HepG2 (cell line): Measurements from ENCODE around the gene KAZN. TPM values are rescaled to one million over a fixed set of nuclear protein-coding genes. Genes with fewer than 3 reads are reported as not detected.

ENCODE experiments used
- ATAC-seq: fragments of 200-7000 bp; cut with Tn5 transposase; 3 replicates; pipeline ENCODE4 v1.9.1; 2020; ENCODE audit warnings: mild to moderate bottlenecking, moderate library complexity
- BruUV-seq: library from RNA; stranded (reverse); fragments of 400-500 nt; replicated peaks from 2 replicates; lab custom pipeline; 2021; lab: Mats Ljungman, UMichigan
- CTCF ChIA-PET: fragments of 300-600 bp; formaldehyde crosslinking; extraction: SDS; loops from one replicate; lab custom pipeline; 2021; ENCODE audit warnings: low total read pairs, inconsistent platforms, low intra/inter-chr PET ratio; lab: Yijun Ruan, JAX
- POLR2A ChIA-PET: fragments of 350-600 bp; sonication (Branson Sonifier 250); formaldehyde crosslinking; loops from one replicate; lab custom pipeline; 2020; ENCODE audit warnings: antibody characterized with exemption, inconsistent platforms; lab: Yijun Ruan, JAX
- DNase-seq: peaks from one replicate; pipeline ENCODE4 v3.0.0-alpha.2; 2015; ENCODE audit warnings: low spot score
- FAIRE-seq: peaks from 3 replicates; lab custom pipeline; 2011; peaks lifted over from hg19 to GRCh38; lab: Jason Lieb, UNC
- H2AFZ ChIP-seq: one replicate; pipeline ENCODE4 v1.6.1; 2011; ENCODE audit warnings: low read length, inconsistent platforms
- H3K27ac ChIP-seq: fragments of 300-600 bp; 3 replicates; pipeline ENCODE4 v1.8.0; 2011; ENCODE audit warnings: mixed run types, mild to moderate bottlenecking, mixed read lengths, low read length, inconsistent platforms; ENCODE audit not compliant: insufficient read depth; ENCODE audit errors: extremely low read length
- H3K27me3 ChIP-seq, 2 experiments: fragments of 200-600 bp in 1 of 2; 2 replicates in 1 of 2; 3 replicates in 1 of 2; pipeline versions ENCODE4 v1.6.0 to v1.8.0; 2011; ENCODE audit warnings: low read length in 2 of 2, mild to moderate bottlenecking in 2 of 2, moderate library complexity in 2 of 2, inconsistent platforms in 1 of 2; ENCODE audit not compliant: insufficient read depth in 2 of 2, control insufficient read depth in 1 of 2
- H3K36me3 ChIP-seq, 2 experiments: fragments of 200-600 bp in 1 of 2; replicated peaks in 1 of 2; 2 replicates in 1 of 2; 3 replicates in 1 of 2; pipeline versions ENCODE4 v1.5.1 to v1.8.0; 2011; ENCODE audit warnings: low read length in 2 of 2, inconsistent platforms in 1 of 2; ENCODE audit not compliant: insufficient read depth in 2 of 2, control insufficient read depth in 1 of 2
- H3K4me1 ChIP-seq: 2 replicates; pipeline ENCODE4 v1.5.1; 2012; ENCODE audit warnings: low read length, inconsistent platforms; ENCODE audit not compliant: insufficient read depth
- H3K4me2 ChIP-seq: 2 replicates; pipeline ENCODE4 v1.6.0; 2011; ENCODE audit warnings: low read depth, low read length, inconsistent platforms
- H3K4me3 ChIP-seq, 3 experiments: fragments of 200-600 bp in 1 of 3; sonication (generic), shearing (Covaris generic) in 1 of 3; replicated peaks in 1 of 3; 2 replicates each; pipeline ENCODE4 v1.5.1; 2011 to 2016; ENCODE audit warnings: low read length in 3 of 3, inconsistent platforms in 2 of 3, low read depth in 2 of 3, mild to moderate bottlenecking in 2 of 3, control low read depth in 1 of 3, mixed read lengths in 1 of 3; ENCODE audit not compliant: insufficient read depth in 1 of 3
- H3K79me2 ChIP-seq: one replicate; pipeline ENCODE4 v1.6.1; 2011; ENCODE audit warnings: low read length, inconsistent platforms; ENCODE audit not compliant: insufficient read depth
- H3K9ac ChIP-seq: 2 replicates; pipeline ENCODE4 v1.6.0; 2011; ENCODE audit warnings: mild to moderate bottlenecking, low read depth, low read length, inconsistent platforms; ENCODE audit not compliant: insufficient read depth
- H3K9me3 ChIP-seq: 2 replicates; pipeline ENCODE4 v1.5.1; 2012; ENCODE audit warnings: mild to moderate bottlenecking, low read length
- H4K20me1 ChIP-seq: 2 replicates; pipeline ENCODE4 v1.6.0; 2011; ENCODE audit warnings: inconsistent platforms, mild to moderate bottlenecking, low read length, moderate library complexity; ENCODE audit not compliant: insufficient read depth
- ATAD3A ChIP-seq: sonication (generic); formaldehyde crosslinking; IDR thresholded peaks from 2 replicates; pipeline ENCODE4 v1.4.0; 2020; ENCODE audit warnings: missing genetic modification reagents
- HOXA5 ChIP-seq: sonication (generic); formaldehyde crosslinking; IDR thresholded peaks from 2 replicates; pipeline ENCODE4 v1.4.0; 2020; ENCODE audit warnings: missing genetic modification reagents
- PCBP2 ChIP-seq: fragments of 200-400 bp; formaldehyde crosslinking; optimal IDR thresholded peaks from 2 replicates; pipeline ENCODE3; 2018; ENCODE audit warnings: low read length, low read depth; ENCODE audit not compliant: poor library complexity, severe bottlenecking
- SALL2 ChIP-seq: sonication (generic); formaldehyde crosslinking; IDR thresholded peaks from 2 replicates; pipeline ENCODE4 v1.8.1; 2023; ENCODE audit warnings: mild to moderate bottlenecking, missing genetic modification reagents, inconsistent platforms
- SNRNP70 ChIP-seq: fragments of 200-400 bp; formaldehyde crosslinking; IDR thresholded peaks from 2 replicates; pipeline ENCODE4 v1.6.1; 2017; ENCODE audit warnings: mild to moderate bottlenecking, low read depth, low read length, moderate library complexity
- TCF7L2 ChIP-seq: IDR thresholded peaks from 2 replicates; pipeline ENCODE4 v1.6.1; 2011; ENCODE audit warnings: mild to moderate bottlenecking, low read depth, low read length, moderate library complexity
- ZNF616 ChIP-seq: sonication (generic); formaldehyde crosslinking; IDR thresholded peaks from 2 replicates; pipeline ENCODE4 v1.5.0; 2020; ENCODE audit warnings: low read depth, mild to moderate bottlenecking, missing genetic modification reagents
- ZNF782 ChIP-seq: sonication (generic); formaldehyde crosslinking; IDR thresholded peaks from 2 replicates; pipeline ENCODE4 v1.4.0; 2020; ENCODE audit warnings: missing genetic modification reagents, mild to moderate bottlenecking, borderline replicate concordance
- WGBS: methylation state at CpG from one replicate; pipeline ENCODE4 v1.1.6; 2017; ENCODE audit warnings: low lambda C conversion rate; 5-methylcytosine and 5-hydroxymethylcytosine counted together
- in situ Hi-C: cut with HindIII; loops from 2 replicates; pipeline ENCODE4 v1.10.0; 2017; ENCODE audit warnings: low pct_unique_long_range_greater_than_20kb; ENCODE audit not compliant: extremely low pct_ligation_motif_present
- intact Hi-C: fragments of 100-400 bp; cut with micrococcal nuclease; formaldehyde crosslinking; loops from one replicate; pipeline ENCODE4 v1.10.0; 2022; ENCODE audit not compliant: unreplicated experiment
- polyA plus RNA-seq, 8 experiments: library from polyadenylated mRNA; depleted of rRNA in 3 of 8; stranded (reverse) in 7 of 8; unstranded in 1 of 8; fragments of >200 nt; fragmentation: Illumina TruSeq in 4 of 8; extraction: Trizol in 4 of 8; gene quantifications; 2 replicates each; pipeline versions ENCODE4 v1.2.1 to v1.2.3, GENCODE V29; 2011 to 2016; ENCODE audit warnings: low read depth in 4 of 8, missing spikeins in 1 of 8, mixed read lengths in 1 of 8; ENCODE audit not compliant: insufficient read depth in 1 of 8
- total RNA-seq, 5 experiments: library from RNA; depleted of rRNA; stranded (reverse); fragments of >200 nt; fragmentation: Illumina TruSeq; extraction: Trizol; gene quantifications; 2 replicates each; pipeline ENCODE4 v1.2.3, GENCODE V29; 2016; ENCODE audit warnings: low read depth in 1 of 5
- TF ChIP-seq, protein P1 (sequence below): IDR thresholded peaks from 2 replicates; pipeline ENCODE4 v1.4.0; 2020; ENCODE audit warnings: mild to moderate bottlenecking, missing genetic modification reagents
- TF ChIP-seq, protein P2 (sequence below): sonication (generic); formaldehyde crosslinking; IDR thresholded peaks from 2 replicates; pipeline ENCODE4 v1.9.0; 2022; ENCODE audit warnings: low read depth, missing genetic modification reagents
- TF ChIP-seq, protein P3 (sequence below): sonication (generic); formaldehyde crosslinking; IDR thresholded peaks from 2 replicates; pipeline ENCODE4 v1.4.0; 2020; ENCODE audit warnings: missing genetic modification reagents
- TF ChIP-seq, protein P4 (sequence below): sonication (generic); formaldehyde crosslinking; IDR thresholded peaks from 2 replicates; pipeline ENCODE4 v1.5.0; 2020; ENCODE audit warnings: mild to moderate bottlenecking, missing genetic modification reagents
- TF ChIP-seq, protein P5 (sequence below): sonication (generic); formaldehyde crosslinking; IDR thresholded peaks from 2 replicates; pipeline ENCODE4 v1.4.0; 2020; ENCODE audit warnings: missing genetic modification reagents, borderline replicate concordance

KAZN gene
- total and polyA plus RNA-seq, 2 of the 13 experiments (the other 11 are each of a cell fraction or from before 2014, with no cell fraction given), result 10.4 to 13.5 TPM

DNA sequence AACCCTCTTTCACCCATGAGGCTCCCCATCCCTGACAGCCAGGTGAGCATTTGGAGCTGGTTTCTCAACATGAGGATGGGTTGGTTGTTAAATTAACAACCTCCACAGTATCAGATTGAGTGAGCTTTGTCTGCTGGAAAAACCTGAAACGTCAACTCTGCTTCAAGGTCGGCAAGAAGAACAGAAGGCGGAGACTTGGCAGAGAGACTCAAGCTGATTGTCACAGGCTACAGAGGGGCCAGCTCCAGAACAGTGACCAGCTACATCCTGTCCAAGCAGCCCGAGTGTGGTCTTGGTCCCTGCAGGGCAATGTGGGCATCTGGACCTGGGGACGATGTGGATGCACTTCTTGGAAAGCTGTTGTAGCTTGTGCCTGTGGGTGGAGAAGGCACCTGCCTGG lies 518.5 kb downstream of the KAZN start:
- in situ Hi-C loops, result no loop called here
- 47% methylated on average over 4 of the region's 5 CpGs for WGBS
- BruUV-seq, result no TSS peak
- TF ChIP-seq, protein P1, sequence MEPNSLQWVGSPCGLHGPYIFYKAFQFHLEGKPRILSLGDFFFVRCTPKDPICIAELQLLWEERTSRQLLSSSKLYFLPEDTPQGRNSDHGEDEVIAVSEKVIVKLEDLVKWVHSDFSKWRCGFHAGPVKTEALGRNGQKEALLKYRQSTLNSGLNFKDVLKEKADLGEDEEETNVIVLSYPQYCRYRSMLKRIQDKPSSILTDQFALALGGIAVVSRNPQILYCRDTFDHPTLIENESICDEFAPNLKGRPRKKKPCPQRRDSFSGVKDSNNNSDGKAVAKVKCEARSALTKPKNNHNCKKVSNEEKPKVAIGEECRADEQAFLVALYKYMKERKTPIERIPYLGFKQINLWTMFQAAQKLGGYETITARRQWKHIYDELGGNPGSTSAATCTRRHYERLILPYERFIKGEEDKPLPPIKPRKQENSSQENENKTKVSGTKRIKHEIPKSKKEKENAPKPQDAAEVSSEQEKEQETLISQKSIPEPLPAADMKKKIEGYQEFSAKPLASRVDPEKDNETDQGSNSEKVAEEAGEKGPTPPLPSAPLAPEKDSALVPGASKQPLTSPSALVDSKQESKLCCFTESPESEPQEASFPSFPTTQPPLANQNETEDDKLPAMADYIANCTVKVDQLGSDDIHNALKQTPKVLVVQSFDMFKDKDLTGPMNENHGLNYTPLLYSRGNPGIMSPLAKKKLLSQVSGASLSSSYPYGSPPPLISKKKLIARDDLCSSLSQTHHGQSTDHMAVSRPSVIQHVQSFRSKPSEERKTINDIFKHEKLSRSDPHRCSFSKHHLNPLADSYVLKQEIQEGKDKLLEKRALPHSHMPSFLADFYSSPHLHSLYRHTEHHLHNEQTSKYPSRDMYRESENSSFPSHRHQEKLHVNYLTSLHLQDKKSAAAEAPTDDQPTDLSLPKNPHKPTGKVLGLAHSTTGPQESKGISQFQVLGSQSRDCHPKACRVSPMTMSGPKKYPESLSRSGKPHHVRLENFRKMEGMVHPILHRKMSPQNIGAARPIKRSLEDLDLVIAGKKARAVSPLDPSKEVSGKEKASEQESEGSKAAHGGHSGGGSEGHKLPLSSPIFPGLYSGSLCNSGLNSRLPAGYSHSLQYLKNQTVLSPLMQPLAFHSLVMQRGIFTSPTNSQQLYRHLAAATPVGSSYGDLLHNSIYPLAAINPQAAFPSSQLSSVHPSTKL (CRISPR knock-in tag), result no peak
- TF ChIP-seq, protein P2, sequence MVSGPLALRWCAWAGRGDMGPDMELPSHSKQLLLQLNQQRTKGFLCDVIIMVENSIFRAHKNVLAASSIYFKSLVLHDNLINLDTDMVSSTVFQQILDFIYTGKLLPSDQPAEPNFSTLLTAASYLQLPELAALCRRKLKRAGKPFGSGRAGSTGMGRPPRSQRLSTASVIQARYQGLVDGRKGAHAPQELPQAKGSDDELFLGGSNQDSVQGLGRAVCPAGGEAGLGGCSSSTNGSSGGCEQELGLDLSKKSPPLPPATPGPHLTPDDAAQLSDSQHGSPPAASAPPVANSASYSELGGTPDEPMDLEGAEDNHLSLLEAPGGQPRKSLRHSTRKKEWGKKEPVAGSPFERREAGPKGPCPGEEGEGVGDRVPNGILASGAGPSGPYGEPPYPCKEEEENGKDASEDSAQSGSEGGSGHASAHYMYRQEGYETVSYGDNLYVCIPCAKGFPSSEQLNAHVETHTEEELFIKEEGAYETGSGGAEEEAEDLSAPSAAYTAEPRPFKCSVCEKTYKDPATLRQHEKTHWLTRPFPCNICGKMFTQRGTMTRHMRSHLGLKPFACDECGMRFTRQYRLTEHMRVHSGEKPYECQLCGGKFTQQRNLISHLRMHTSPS (CRISPR knock-in tag), result no peak
- TF ChIP-seq ZNF616 (CRISPR knock-in tag) (no peak), SALL2 (CRISPR knock-in tag) (no peak), ZNF782 (CRISPR knock-in tag) (no peak), TCF7L2 (no peak), PCBP2 (no peak), HOXA5 (CRISPR knock-in tag) (no peak), ATAD3A (CRISPR knock-in tag) (no peak), SNRNP70 (no peak)
- TF ChIP-seq, protein P3, sequence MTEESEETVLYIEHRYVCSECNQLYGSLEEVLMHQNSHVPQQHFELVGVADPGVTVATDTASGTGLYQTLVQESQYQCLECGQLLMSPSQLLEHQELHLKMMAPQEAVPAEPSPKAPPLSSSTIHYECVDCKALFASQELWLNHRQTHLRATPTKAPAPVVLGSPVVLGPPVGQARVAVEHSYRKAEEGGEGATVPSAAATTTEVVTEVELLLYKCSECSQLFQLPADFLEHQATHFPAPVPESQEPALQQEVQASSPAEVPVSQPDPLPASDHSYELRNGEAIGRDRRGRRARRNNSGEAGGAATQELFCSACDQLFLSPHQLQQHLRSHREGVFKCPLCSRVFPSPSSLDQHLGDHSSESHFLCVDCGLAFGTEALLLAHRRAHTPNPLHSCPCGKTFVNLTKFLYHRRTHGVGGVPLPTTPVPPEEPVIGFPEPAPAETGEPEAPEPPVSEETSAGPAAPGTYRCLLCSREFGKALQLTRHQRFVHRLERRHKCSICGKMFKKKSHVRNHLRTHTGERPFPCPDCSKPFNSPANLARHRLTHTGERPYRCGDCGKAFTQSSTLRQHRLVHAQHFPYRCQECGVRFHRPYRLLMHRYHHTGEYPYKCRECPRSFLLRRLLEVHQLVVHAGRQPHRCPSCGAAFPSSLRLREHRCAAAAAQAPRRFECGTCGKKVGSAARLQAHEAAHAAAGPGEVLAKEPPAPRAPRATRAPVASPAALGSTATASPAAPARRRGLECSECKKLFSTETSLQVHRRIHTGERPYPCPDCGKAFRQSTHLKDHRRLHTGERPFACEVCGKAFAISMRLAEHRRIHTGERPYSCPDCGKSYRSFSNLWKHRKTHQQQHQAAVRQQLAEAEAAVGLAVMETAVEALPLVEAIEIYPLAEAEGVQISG (CRISPR knock-in tag), result no peak
- TF ChIP-seq, protein P4, sequence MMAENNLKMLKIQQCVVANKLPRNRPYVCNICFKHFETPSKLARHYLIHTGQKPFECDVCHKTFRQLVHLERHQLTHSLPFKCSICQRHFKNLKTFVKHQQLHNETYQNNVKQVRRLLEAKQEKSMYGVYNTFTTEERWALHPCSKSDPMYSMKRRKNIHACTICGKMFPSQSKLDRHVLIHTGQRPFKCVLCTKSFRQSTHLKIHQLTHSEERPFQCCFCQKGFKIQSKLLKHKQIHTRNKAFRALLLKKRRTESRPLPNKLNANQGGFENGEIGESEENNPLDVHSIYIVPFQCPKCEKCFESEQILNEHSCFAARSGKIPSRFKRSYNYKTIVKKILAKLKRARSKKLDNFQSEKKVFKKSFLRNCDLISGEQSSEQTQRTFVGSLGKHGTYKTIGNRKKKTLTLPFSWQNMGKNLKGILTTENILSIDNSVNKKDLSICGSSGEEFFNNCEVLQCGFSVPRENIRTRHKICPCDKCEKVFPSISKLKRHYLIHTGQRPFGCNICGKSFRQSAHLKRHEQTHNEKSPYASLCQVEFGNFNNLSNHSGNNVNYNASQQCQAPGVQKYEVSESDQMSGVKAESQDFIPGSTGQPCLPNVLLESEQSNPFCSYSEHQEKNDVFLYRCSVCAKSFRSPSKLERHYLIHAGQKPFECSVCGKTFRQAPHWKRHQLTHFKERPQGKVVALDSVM (CRISPR knock-in tag), result no peak
- TF ChIP-seq, protein P5, sequence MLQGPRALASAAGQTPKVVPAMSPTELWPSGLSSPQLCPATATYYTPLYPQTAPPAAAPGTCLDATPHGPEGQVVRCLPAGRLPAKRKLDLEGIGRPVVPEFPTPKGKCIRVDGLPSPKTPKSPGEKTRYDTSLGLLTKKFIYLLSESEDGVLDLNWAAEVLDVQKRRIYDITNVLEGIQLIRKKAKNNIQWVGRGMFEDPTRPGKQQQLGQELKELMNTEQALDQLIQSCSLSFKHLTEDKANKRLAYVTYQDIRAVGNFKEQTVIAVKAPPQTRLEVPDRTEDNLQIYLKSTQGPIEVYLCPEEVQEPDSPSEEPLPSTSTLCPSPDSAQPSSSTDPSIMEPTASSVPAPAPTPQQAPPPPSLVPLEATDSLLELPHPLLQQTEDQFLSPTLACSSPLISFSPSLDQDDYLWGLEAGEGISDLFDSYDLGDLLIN (CRISPR knock-in tag), result no peak

More for the DNA sequence above, 518.5 kb downstream of the KAZN start:
- Histone ChIP-seq H4K20me1 (peaks cover 4% of the 10 kb centered on the region; the same call in 1 of the 2 replicates), H3K4me1 (peaks cover 6% of the 10 kb centered on the region; the same call in 1 of the 2 replicates), H2AFZ (no peak overlapping the region), H3K4me2 (no peak overlapping the region), H3K27me3 (no peaks in the 10 kb centered on the region), H3K9ac (no peak overlapping the region), H3K36me3 (peaks cover 4 to 13% of the 10 kb centered on the region in 2 experiments; a peak in 3 of 5 replicates), H3K9me3 (no peaks in the 10 kb centered on the region), H3K79me2 (no peaks in the 10 kb centered on the region), H3K27ac (no peak overlapping the region), H3K4me3 (no peak overlapping the region)
- ATAC-seq (no peak), FAIRE-seq (no peak), DNase-seq (no peak)
- intact Hi-C loops, result no loop called here
- ChIA-PET POLR2A (no interaction called here), CTCF (no interaction called here)
